ENCODE results near the gene CEP131. TPM values are rescaled to one million over a fixed set of nuclear protein-coding genes. Genes with fewer than 3 reads are reported as not detected.
A peak's percentile ranks its signal among the peaks of the same experiment; 100 is the strongest.

Gene CEP131
- polyA plus RNA-seq, 2 of the 4 experiments (the other 2 are of a cell fraction) = 3.3 to 11.5 TPM

- ChIA-PET POLR2A (no interaction called here), CTCF (interaction anchor here (0.6 to 3.0 kb wide), 5 partner anchors 11 to 818 kb away, joined by 3 to 15 read pairs (median 8); no protein-coding TSS in a partner anchor)
- DNase-seq (ENCODE audit: low read depth in 1 of 2, low spot score in 1 of 2) = no peak
- ATAC-seq = no peak
- TF ChIP-seq FOXS1 (CRISPR knock-in tag; IDR thresholded peaks at IDR 0.05) (no peak), ZNF302 (CRISPR knock-in tag; IDR thresholded peaks at IDR 0.05) (no peak), MAZ (IDR thresholded peaks at IDR 0.05; ENCODE audit: borderline replicate concordance, low read depth, low read length) (no peak), RAD21 (conservative IDR thresholded peaks at IDR 0.05 in 1 of 2, IDR thresholded peaks at IDR 0.05 in 1 of 2) (no peak), JUN (IDR thresholded peaks at IDR 0.05) (no peak)
- no peaks in the 10 kb centered on the region for H3K4me1 ChIP-seq
- H3K4me3 ChIP-seq = no peak overlapping the region
- no peak overlapping the region for H3K4me2 ChIP-seq
- H3K27ac ChIP-seq = no peak overlapping the region
- H3K9me3 ChIP-seq = no peaks in the 10 kb centered on the region
- no peak for FAIRE-seq
- 86% methylated on average over 7 of the region's 9 CpGs for WGBS (ENCODE audit: missing lambda C conversion rate)
Measured at GRCh38 chr17:81212365-81212764, 10.4 kb downstream of the CEP131 start.

GRCh38 chr17:81210868-81211267 lies 11.9 kb downstream of the CEP131 start:
- no peaks in the 10 kb centered on the region for H3K4me1 ChIP-seq
- FAIRE-seq (no peak), DNase-seq (ENCODE audit: low read depth in 1 of 2, low spot score in 1 of 2) (no peak), ATAC-seq (peak in 1 of 2 experiments; percentile 46; a peak in 2 of 6 replicates)
- TF ChIP-seq MAFK (IDR thresholded peaks at IDR 0.05; ENCODE audit: partially characterized antibody) (no peak), NPAS2 (CRISPR knock-in tag; IDR thresholded peaks at IDR 0.05; ENCODE audit: borderline replicate concordance) (no peak), HOXB5 (CRISPR knock-in tag; IDR thresholded peaks at IDR 0.05) (no peak), SMC3 (IDR thresholded peaks at IDR 0.05) (no peak)
- TF ChIP-seq, protein P1, sequence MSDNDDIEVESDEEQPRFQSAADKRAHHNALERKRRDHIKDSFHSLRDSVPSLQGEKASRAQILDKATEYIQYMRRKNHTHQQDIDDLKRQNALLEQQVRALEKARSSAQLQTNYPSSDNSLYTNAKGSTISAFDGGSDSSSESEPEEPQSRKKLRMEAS (IDR thresholded peaks at IDR 0.05) = no peak
- H3K4me2 ChIP-seq = no peak overlapping the region
- no peaks in the 10 kb centered on the region for H3K9me3 ChIP-seq
- H3K27ac ChIP-seq = no peak overlapping the region
- WGBS (ENCODE audit: missing lambda C conversion rate) = 80% methylated on average over 14 of the region's 14 CpGs
- CTCF ChIA-PET = interaction anchor here (0.8 to 3.0 kb wide), 7 partner anchors 8 to 69 kb away, joined by 3 to 15 read pairs (median 4); partner anchors contain the start of gene CEP131
- POLR2A ChIA-PET = no interaction called here
- H3K4me3 ChIP-seq = no peak overlapping the region

GRCh38 chr17:81210466-81210865 lies 12.3 kb downstream of the CEP131 start:
- no peak overlapping the region for H3K4me3 ChIP-seq
- no peaks in the 10 kb centered on the region for H3K4me1 ChIP-seq
- ChIA-PET POLR2A (no interaction called here), CTCF (interaction anchor here (0.8 to 3.0 kb wide), 7 partner anchors 8 to 68 kb away, joined by 3 to 15 read pairs (median 4); partner anchors contain the start of gene CEP131)
- 82% methylated on average over 10 of the region's 10 CpGs for WGBS (ENCODE audit: missing lambda C conversion rate)
- TF ChIP-seq CBX8 (IDR thresholded peaks at IDR 0.05) = no peak
- TF ChIP-seq KDM1A (IDR thresholded peaks at IDR 0.05; ENCODE audit: low read depth) = no peak
- TF ChIP-seq PHF8 (IDR thresholded peaks at IDR 0.05; ENCODE audit: borderline replicate concordance, low read depth) = no peak
- TF ChIP-seq CHD2 (IDR thresholded peaks at IDR 0.05; ENCODE audit: low read length, partially characterized antibody) = no peak
- no peak for TF ChIP-seq MAZ (IDR thresholded peaks at IDR 0.05; ENCODE audit: borderline replicate concordance, low read depth, low read length)
- H3K4me2 ChIP-seq = no peak overlapping the region
- DNase-seq (ENCODE audit: low read depth in 1 of 2, low spot score in 1 of 2) (no peak), ATAC-seq (no peak), FAIRE-seq (no peak)
- H3K9me3 ChIP-seq = no peaks in the 10 kb centered on the region
- H3K27ac ChIP-seq = no peak overlapping the region

DNA sequence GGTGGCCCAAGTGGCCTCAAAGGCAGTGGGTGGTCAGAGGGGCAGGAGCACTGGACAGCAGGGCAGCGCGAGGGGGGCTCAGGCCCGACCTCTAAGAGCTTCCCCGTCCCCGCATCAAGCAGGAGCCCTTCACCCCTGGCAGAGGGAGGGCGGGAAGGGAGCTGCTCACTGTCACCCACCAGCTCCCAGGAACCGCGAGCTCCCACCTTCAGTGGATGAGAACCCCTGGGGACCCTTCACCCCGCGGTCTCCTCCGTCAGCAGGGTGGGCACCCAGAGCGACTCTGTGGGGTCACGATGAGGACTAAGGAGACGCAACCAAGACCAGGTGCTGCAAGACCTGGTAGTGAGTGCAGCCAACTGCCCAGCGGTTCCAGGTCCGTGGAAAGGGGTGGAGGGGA lies 13.6 kb downstream of the CEP131 start:
- ATAC-seq = no peak
- Histone ChIP-seq H3K4me1 (no peaks in the 10 kb centered on the region), H3K27ac (no peak overlapping the region), H3K9me3 (no peaks in the 10 kb centered on the region), H3K4me3 (no peak overlapping the region), H3K4me2 (no peak overlapping the region)
- WGBS (ENCODE audit: missing lambda C conversion rate) = 86% methylated on average over 15 of the region's 16 CpGs
- ChIA-PET POLR2A (no interaction called here), CTCF (interaction anchor here (1.0 to 3.6 kb wide), 2 partner anchors 11 to 66 kb away, joined by 4 to 19 read pairs; no protein-coding TSS in a partner anchor)
- no peak for FAIRE-seq
- no peak for DNase-seq (ENCODE audit: low read depth in 1 of 2, low spot score in 1 of 2)
- no peak for TF ChIP-seq TP53 (CRISPR knock-in tag; IDR thresholded peaks at IDR 0.05)
- TF ChIP-seq PHF8 (IDR thresholded peaks at IDR 0.05; ENCODE audit: borderline replicate concordance, low read depth) = no peak
- TF ChIP-seq RARB (CRISPR knock-in tag; IDR thresholded peaks at IDR 0.05) = no peak
- no peak for TF ChIP-seq JUN (IDR thresholded peaks at IDR 0.05)
- TF ChIP-seq, protein P2, sequence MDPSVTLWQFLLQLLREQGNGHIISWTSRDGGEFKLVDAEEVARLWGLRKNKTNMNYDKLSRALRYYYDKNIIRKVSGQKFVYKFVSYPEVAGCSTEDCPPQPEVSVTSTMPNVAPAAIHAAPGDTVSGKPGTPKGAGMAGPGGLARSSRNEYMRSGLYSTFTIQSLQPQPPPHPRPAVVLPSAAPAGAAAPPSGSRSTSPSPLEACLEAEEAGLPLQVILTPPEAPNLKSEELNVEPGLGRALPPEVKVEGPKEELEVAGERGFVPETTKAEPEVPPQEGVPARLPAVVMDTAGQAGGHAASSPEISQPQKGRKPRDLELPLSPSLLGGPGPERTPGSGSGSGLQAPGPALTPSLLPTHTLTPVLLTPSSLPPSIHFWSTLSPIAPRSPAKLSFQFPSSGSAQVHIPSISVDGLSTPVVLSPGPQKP (IDR thresholded peaks at IDR 0.05; ENCODE audit: low read depth, low read length) = no peak
- TF ChIP-seq SMC3 (IDR thresholded peaks at IDR 0.05) = no peak
- no peak for TF ChIP-seq RCOR1 (IDR thresholded peaks at IDR 0.05; ENCODE audit: low read depth, low read length)
- no peak for TF ChIP-seq CHD4 (IDR thresholded peaks at IDR 0.05; ENCODE audit: borderline replicate concordance)
- TF ChIP-seq SREBF2 (IDR thresholded peaks at IDR 0.05) = no peak
- no peak for TF ChIP-seq CEBPB (IDR thresholded peaks at IDR 0.05)
- TF ChIP-seq MYC (IDR thresholded peaks at IDR 0.05; ENCODE audit: borderline replicate concordance, low read length) = no peak
- TF ChIP-seq CHD2 (IDR thresholded peaks at IDR 0.05; ENCODE audit: low read length, partially characterized antibody) = no peak
- TF ChIP-seq, protein P3, sequence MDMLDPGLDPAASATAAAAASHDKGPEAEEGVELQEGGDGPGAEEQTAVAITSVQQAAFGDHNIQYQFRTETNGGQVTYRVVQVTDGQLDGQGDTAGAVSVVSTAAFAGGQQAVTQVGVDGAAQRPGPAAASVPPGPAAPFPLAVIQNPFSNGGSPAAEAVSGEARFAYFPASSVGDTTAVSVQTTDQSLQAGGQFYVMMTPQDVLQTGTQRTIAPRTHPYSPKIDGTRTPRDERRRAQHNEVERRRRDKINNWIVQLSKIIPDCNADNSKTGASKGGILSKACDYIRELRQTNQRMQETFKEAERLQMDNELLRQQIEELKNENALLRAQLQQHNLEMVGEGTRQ (IDR thresholded peaks at IDR 0.05) = no peak
- TF ChIP-seq MAZ (IDR thresholded peaks at IDR 0.05; ENCODE audit: borderline replicate concordance, low read depth, low read length) = no peak
- no peak for TF ChIP-seq EP300 (IDR thresholded peaks at IDR 0.05)
- TF ChIP-seq, protein P4, sequence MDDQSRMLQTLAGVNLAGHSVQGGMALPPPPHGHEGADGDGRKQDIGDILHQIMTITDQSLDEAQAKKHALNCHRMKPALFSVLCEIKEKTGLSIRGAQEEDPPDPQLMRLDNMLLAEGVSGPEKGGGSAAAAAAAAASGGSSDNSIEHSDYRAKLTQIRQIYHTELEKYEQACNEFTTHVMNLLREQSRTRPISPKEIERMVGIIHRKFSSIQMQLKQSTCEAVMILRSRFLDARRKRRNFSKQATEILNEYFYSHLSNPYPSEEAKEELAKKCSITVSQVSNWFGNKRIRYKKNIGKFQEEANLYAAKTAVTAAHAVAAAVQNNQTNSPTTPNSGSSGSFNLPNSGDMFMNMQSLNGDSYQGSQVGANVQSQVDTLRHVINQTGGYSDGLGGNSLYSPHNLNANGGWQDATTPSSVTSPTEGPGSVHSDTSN (IDR thresholded peaks at IDR 0.05) = no peak
- TF ChIP-seq, protein P5, sequence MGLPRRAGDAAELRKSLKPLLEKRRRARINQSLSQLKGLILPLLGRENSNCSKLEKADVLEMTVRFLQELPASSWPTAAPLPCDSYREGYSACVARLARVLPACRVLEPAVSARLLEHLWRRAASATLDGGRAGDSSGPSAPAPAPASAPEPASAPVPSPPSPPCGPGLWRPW (IDR thresholded peaks at IDR 0.05) = no peak
- no peak for TF ChIP-seq ZNF302 (CRISPR knock-in tag; IDR thresholded peaks at IDR 0.05)

All from A549 (cell line).